Brain pericyte (primary cell): ENCODE results near the gene DHFR.
"Not testable (repeated sequence)": the region's sequence is repeated elsewhere in the genome, so short reads cannot be mapped to it uniquely, and the experiment has no call there.

Experiments
- DNase-seq: peaks from one replicate; pipeline ENCODE4 v3.0.0-alpha.2; 2012; ENCODE audit warnings: low read depth, low spot score

Gene DHFR

DNA sequence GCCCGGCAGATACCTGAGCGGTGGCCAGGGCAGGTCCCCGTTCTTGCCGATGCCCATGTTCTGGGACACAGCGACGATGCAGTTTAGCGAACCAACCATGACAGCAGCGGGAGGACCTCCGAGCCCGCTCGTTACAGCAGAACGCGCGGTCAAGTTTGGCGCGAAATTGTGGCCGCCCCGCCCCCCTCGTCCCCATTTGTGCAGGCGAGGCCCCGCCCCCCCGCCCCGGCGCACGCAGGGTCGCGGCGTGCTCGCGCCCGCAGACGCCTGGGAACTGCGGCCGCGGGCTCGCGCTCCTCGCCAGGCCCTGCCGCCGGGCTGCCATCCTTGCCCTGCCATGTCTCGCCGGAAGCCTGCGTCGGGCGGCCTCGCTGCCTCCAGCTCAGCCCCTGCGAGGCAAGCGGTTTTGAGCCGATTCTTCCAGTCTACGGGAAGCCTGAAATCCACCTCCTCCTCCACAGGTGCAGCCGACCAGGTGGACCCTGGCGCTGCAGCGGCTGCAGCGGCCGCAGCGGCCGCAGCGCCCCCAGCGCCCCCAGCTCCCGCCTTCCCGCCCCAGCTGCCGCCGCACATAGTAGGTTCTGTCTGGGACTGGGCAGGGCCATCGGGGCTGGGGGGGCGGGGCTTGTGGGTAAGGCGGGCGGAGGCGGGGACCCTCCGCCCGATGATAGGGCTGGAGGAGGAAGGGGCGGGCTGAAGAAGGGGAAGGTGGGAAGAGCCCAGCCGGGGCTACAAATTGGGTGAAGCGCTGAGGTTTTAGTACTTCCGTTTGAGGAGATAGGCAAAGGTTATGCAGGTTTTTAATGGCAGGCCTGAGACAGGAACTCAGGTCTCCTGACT is at the start of gene DHFR, which contains the start of gene MSH3:
Gene DHFR (minus strand): TSS at position 593 of the 840 bp plus-strand sequence. CDS start 494 bp downstream, at position 99.
Gene MSH3 (plus strand): TSS at position 262 of the 840 bp plus-strand sequence. CDS start 76 bp downstream, at position 338.
- DNase-seq: peak; percentile 63

DNA sequence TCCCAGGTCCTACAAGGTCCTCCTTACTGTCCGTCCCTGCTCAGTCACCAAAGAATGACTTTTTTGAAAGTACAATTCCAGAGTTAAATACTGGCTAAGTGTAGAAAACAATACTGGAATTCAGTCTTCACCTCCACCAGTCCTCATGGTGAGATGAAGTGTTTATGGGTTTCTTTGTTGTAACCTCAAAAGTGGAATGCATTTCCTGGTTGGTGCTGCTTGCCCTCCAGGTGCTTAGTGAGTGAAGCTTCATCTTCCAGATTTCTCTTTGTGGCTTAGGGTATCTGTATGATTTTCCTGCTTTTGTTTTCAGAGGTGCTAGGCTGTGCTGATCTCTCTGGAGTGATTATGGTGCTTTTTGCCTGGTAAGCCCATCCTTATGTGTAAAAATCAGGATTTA is 49.4 kb upstream of the DHFR start:
- no peak for DNase-seq

DNA sequence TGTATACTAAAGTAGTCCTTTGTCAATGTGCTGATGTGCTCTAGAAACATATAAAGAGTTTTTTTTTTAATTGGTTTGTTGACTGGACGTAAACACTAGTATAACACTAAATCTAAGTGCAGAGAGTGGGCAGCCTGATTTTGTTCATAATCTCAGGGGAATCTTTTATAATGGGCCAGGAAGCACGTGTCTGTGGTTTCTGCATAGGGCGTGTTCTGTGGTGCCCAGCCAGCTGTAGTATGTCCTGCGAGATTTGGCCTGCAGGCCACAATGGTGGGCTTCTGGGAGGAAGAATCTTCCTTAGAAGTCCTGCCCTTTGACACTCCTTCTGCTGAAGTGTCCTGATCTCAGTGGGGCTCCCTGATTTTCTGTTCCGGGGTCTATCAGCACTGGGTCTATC is 49.0 kb upstream of the DHFR start:
- DNase-seq: no peak

DNA sequence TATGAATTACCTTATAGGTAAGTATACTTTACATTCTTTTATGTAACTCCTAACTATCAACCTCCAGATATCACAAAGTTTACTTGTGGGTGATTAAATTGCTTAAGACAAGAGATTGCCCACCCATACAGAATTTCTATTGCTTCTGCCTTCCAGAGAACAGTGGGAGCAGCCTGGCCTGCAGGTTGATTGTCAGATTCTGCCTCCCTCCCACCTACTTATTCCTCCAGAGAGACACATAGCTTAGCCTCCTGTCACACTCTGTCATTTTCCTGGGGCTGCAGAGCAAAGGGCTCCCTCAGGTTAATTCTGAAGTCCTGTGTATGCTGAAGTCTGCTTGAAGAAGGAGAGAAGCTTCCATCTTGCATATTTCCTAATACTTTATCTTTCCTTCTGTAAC is 48.5 kb upstream of the DHFR start:
- no peak for DNase-seq

DNA sequence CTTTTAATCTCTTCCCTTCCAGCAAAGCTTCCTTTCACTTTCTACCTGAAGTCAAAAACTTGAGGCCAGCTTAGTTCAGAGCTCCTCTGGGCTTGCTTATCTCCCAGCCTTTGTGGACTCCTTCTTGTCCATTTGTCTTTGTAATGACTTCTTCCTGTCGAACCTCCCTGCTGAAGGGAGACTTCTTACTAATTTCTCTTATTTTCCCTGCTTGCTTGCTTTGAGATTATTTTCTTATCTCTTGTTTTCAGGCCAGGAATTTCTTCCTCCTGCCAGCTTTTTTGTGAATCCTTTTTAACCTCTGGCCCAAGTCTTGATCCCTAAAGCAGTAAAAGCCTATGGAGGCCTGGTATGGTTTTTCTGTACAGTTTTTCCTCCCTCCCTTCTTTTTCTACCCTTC is 46.8 kb upstream of the DHFR start:
- DNase-seq: no peak

DNA sequence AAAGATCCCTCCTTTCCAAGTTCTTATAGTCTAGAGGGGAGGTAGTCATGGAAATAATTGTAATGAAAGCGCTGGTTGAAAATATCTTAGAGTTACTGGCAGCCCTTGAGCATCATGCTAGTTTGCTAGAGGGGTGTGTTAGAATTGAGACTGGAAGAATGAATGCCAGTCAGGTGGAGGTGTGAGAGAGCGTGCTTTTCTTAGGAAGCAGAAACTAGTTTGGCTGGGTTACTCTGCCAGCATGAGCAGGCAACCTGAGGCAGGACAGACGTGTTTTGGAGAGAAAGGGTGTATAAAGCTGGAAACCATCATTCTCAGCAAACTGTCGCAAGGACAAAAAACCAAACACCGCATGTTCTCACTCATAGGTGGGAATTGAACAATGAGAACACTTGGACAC is 43.6 kb upstream of the DHFR start:
- no peak for DNase-seq

DNA sequence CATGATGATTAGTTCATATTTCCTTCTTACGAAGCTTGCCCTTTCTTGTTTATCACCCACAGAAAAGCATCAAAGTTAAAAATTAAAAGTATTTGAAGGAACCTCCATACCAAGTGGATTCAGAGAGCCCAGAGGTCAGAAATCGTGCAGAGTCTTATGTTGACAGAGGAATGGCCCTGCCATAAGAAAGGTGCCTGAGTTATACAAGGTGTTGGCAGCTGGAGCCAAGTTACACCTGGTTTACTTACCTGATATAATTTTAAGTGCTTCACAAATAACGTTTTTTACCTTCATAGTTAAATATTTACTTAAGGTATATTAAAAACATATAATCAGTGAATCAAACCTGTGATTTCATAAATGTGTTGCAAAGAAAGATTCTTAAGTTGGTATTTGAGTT is 42.3 kb upstream of the DHFR start:
- DNase-seq: no peak

DNA sequence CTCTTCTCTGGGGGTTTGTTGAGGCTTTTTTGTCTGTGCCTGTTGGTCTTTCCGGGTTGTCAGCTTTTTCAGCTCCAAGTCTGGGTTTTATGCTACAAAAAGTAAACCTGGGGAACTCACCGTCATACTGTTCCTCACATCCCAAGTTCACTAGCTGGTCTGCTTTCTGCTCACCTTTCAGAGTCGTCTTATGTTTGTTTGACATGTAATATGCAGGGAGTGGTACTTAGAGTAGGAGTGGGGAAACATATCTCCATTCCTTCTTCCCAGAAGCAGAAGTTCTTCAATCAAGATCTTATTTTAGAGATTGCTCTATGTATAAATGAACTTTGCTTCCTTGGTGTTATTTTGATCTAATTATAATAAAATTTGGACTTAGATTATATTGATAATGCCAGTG is 41.7 kb upstream of the DHFR start:
- DNase-seq: no peak

DNA sequence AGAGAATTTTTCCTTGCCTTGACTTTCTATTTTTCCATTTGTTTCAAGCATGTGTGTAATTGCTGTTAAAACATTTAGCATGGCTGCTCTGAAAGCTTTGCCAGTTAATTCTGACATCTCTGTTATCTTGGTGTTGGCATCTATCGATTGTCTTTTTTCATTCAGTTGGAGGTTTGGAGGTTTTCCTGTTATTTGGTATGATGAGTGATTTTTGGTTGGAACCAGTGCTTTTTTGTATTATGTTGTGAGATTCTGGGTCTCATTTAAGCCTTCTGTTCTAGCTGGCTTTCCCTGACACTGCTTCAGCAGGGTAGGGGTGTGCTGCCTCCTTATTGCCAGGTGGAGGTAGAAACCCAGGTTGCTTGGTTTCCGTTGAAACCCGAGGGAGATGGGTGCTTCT is 40.9 kb upstream of the DHFR start:
- no peak for DNase-seq

DNA sequence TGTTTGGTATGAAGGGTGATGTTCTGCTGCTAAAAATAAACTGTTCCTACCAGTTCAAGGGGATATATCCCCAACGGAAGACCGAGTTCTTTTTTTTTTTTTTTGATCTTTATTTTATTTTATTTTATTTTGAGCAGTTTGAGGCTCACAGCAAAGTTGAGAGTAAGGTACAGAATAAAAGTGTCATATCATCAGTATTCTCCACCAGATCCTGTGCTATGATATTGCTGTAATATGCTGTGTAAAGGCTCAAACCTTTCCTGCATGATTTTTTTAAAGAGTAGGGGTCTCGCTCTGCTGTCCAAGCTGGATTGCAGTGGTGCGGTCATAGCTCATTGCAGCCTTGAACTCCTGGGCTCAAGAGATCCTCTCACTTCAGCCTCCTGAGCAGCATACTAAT is 34.8 kb upstream of the DHFR start:
- no peak for DNase-seq

DNA sequence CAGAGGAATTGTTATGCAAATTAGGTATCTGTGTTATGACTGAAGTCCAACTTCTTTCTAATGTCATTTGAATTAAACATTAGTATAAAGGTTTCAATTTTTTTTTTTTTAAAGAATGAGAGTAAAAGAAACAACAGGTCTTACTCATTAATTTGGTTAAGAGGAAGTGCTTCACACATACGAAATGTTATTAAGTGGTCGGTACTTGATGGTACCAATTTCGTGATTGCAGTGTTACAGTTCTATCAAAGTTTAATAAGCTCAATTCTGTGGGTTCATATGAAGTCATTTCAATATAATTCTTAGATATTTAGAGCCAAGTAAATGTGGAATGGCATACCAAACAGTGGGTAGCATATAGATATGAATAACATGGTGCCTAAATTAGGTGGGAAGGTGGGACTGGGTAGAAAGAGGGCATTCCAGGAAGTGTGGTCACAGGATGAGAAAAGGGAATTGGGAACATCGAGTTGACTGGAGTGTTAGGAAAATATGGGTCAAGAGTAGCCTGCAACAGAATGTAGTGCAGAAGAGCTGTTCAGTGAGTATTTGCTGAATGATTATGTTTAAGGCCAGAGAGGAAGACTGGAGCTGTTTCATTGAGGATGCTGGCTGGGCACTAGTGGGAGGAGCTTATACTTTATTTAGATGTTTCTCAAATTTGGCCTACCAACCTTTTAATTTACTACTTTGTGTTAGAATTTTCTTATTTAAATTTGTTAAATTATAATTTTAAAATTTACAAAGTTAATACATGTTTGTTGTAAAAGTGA is 34.1 kb upstream of the DHFR start:
- DNase-seq: no peak

DNA sequence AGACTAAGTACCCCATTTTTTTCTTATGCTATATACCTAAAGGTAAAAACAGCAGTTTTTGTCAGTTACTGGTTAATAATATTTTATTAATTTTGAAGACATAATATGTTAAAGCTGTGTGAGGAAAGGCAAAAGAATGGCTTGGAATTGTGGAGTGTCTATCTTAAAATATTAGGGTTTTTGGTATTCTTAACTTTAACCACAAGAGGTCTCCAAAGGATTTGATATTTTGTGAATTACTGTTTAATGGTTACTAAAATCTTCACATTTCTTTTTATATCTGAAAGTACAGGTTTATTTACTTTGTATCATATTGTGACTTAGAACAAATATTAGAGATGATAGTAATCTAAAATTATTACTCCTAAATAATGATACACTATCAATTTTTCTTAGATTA is 32.0 kb upstream of the DHFR start:
- DNase-seq: no peak

DNA sequence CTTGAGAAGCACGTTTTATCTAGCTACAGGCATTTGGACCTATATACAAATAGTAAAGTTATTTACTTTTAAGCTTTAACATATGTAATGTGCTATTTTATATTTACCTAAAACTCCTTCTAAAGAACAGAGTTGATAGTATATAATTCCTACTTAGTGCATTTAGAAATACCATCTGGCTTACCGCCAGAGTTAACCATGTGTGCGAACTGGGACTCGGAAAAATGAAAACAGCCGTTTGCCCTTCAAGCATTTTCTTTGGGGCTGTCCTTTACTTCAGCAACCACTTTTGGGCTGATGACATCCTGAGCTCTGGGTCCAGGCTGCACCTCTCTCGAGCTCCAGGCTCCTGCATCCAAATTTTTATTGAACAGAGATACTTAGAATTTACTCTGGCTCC is 21.9 kb upstream of the DHFR start:
- no peak for DNase-seq

DNA sequence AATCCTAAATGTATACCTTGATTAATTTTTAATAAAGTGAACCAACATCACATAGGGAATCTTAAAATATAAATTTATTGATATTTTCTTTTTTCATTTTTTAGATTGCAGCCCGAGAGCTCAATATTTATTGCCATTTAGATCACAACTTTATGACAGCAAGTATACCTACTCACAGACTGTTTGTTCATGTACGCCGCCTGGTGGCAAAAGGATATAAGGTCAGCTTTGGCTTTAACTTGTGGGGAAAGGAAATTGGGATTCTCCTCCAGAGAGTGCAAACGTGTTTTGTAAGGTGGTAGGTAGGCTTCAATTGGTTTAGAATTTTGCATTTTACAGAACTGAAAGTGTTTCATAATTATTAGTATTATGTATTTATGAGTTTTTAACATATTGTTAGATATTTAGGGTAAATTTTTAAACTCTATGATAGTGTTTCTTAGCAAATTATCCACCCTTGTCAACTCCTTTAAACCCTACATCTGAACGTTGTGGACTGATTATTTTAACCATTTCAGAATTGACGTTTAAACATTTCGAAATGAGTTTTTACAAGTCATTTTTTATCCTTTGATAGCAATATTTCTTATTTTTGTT is 17.5 kb upstream of the DHFR start:
- peak; percentile 17 for DNase-seq

DNA sequence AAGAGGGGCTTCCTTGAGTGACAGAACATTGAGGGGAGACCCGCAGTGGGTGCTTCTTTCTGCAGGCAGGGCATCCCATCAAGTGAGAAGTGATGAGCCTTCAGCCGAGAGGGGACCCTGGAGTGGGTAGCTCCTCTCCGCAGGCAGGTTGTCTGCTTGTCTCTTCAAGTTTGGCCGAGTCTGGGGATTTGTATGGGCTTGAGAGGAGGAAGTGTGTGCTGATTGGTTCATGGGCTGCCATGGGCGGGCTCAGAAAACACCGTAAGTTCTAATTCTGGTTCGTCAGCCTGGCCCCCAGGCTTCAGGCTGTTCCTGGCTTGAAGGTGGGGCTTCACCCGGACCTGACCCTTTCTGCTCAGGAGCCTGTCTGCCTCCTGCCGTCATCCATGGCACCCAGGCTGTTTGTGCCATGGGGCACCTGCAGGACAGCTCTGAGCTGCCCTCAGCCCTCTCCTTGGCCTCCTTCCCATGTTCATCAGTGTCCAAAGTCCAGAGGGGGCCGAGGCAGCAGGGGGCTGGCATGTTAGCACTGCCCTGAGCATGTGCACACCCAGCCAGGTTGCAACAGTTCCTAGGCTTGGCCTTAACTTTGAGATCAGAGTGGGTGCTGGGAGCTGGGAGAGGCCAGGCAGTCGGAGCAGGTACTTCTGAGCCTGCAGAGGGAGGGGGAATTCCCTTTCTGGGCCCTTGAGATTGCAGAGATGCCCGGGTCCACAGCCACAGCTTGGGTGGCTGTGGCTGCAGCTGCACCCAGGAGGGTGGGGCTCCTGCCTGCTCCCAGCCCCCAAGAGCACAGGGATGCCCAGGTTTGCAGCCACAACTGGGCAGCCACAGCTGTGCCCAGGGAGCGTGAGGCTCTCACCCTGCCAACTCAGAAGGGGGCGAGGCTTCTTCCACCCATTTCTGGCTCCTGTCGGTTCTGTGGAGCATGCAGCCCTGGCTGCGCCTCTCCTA is 13.5 kb upstream of the DHFR start:
- DNase-seq: no peak

DNA sequence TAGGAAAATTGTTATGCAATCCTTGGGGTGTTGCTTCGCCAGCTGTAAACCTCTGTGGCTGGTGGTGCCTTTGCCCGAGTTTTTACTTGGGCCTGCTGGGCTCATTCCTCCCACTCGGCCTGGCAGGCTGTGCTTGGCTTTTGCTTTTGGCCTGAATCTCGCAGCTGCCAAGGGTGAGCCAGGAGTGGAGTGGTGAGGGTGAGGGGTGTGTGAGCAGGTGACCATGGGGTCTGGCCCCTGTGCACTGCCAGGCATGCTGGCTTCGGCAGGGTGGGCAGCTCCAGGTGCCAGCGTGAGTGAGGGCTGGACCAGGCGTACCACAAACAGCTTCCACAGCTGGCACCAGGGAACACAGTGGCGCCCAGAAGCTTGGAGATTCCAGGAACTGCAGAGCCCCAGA is 12.6 kb upstream of the DHFR start:
- DNase-seq: no peak

DNA sequence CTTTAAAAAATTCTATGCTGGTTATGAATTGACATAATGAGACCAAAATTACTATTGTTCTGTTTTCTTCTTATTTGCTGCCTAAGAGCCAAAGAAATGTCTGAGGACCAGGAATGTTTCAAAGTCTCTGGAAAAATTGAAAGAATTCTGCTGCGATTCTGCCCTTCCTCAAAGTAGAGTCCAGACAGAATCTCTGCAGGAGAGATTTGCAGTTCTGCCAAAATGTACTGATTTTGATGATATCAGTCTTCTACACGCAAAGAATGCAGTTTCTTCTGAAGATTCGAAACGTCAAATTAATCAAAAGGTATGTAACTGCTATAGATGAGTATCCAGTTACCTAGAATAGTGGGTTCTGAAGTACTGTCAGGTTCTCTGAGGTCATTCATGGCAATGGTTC is 10.3 kb upstream of the DHFR start:
- DNase-seq: no peak

DNA sequence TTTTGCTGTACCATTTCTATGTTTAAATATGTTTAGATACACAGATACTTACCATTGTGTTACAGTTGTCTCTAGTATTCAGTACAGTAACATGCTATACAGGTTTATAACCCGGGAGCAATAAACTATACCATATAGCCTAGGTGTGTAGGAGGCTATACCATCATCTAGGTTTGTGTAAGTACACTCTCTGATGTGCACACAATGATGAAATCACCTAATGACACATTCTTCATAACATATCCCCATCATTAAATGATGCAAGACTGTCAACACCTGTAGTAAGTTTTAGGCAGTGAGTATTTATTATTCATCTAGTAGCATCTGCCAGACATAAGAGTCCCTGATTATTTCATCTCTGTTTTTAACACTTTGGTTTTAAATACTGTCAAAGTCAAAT is 7.3 kb upstream of the DHFR start:
- no peak for DNase-seq

DNA sequence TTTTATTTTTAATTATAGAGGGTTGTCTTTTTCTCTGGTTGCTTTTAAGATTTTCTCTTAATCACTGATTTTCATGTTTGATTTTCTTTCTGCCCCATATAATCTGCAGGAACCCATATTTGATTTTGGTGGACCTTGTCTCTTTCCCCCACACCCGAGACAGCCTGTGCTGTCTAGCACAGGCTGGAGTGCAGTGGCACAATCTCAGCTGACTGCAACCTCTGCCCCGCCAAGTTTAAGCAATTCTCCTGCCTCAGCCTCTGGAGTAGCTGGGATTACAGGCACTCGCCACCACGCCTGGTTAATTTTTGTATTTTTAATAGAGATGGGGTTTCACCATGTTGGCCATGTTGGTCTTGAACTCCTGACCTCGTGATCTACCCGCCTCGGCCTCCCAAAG is 5.9 kb upstream of the DHFR start:
- not testable (repeated sequence) for DNase-seq

DNA sequence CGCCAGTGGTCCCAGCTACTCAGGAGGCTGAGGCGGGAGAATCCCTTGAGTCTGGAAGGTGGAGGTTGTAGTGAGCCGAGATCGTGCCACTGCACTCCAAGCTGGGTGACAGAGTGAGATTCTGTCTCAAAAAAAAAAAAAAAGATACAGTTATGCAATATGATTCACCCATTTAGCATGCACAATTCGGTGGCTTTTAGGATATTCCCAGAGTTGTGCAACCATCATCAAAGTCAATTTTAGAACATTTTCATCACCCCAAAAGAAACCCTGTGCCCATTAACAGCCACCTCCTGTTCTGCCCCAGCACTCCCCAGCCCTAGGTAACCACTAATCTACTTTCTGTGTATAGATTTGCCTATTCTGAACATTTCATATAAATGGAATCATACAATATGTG is 4.3 kb upstream of the DHFR start:
- no peak for DNase-seq

DNA sequence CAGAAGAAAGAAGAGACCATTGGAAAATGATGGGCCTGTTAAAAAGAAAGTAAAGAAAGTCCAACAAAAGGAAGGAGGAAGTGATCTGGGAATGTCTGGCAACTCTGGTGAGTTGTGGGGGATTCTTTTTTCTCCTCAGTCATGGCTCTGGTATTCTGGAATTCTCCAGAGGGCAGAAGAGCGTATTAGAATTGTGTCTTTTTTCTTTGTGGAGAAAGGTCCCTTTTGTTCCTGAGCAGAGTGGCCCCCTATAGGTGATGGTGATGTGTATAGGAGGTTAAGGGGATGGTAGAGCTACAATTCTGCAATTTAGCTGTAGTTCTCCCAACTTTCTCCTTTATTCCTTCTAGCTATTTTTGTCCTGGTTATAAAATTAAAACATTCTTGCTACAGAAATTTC is 1.6 kb upstream of the DHFR start:
- DNase-seq: no peak
